ENCODE measurements around the gene PCSK5.

GRCh38 chr9:76018761-76019160 is 128.3 kb downstream of the PCSK5 start:
- TF ChIP-seq CTCF (optimal IDR thresholded peaks at IDR 0.05 in 1 of 3, IDR thresholded peaks at IDR 0.05 in 1 of 3, conservative IDR thresholded peaks at IDR 0.05 in 1 of 3; ENCODE audit: extremely low read depth in 1 of 3, insufficient read depth in 2 of 3, low read length in 3 of 3): no peak
- TF ChIP-seq EZH2 (IDR thresholded peaks at IDR 0.05; ENCODE audit: low read length): no peak
